Bronchial epithelial cell (primary cell): ENCODE data around the gene SMIM24. TPM values are rescaled to one million over a fixed set of nuclear protein-coding genes. Genes with fewer than 3 reads are reported as not detected.
"Not testable (repeated sequence)": the region's sequence is repeated elsewhere in the genome, so short reads cannot be mapped to it uniquely, and the experiment has no call there.

Experiments used
- DNase-seq: peaks from one replicate; pipeline ENCODE4 v3.0.0-alpha.2; 2010; ENCODE audit warnings: low read depth
- FAIRE-seq: peaks from 2 replicates; lab custom pipeline; 2011; peaks lifted over from hg19 to GRCh38; lab: Jason Lieb, UNC
- H3K27me3 ChIP-seq: 2 replicates; pipeline ENCODE4 v1.5.1; 2011; ENCODE audit warnings: low read length; ENCODE audit not compliant: control insufficient read depth, insufficient read depth
- H3K36me3 ChIP-seq: 2 replicates; pipeline ENCODE4 v1.5.1; 2011; ENCODE audit warnings: low read length; ENCODE audit not compliant: control insufficient read depth, insufficient read depth
- H3K4me3 ChIP-seq: 2 replicates; pipeline ENCODE4 v1.5.1; 2011; ENCODE audit warnings: mild to moderate bottlenecking, low read depth, low read length, control low read depth
- total RNA-seq: library from RNA; depleted of rRNA; stranded (reverse); fragments of >200 nt; gene quantifications from 2 replicates; pipeline ENCODE4 v1.2.1, GENCODE V29; 2014
- TF ChIP-seq, protein P1 (sequence below): IDR thresholded peaks from 2 replicates; pipeline ENCODE4 v1.5.1; 2011; ENCODE audit warnings: mild to moderate bottlenecking, moderate library complexity, low read length, control low read depth, inconsistent platforms; ENCODE audit not compliant: insufficient read depth, severe bottlenecking

Gene SMIM24
- total RNA-seq, 1 donor from 2014 or later, result not detected

DNA sequence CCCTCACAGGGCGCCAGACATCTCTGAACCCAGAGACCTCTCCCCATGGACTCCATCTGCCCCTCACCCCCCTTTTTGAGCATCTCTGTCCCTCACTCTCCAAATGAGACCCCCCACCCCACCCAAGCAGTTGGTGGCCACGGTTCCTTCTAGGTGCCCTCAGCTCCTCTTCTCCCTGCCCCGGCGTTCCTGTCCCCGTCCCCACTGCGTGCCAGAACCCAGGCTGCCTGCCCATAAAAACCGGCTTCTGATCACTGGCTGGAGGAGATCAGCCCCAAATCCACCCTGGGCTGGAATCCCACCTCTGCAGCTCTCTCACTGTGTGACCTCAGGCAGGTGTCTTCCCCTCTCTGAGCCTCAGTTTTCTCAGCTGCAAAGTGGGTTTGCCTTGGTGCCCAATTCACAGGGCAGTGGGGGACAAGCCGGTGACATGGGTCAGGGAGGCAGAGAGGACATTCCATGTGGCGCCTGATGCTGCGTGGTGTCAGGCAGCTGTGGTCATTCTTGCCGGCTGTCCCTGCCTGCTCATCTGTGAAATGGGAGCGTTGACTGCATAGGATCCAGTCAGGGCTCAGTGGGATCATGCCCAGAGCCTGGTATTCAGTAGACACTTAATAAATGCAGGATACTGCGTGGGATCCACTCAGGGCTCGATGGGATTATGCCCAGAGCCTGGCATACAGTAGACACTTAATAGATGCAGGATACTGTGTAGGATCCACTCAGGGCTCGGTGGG, 25.5 kb downstream of the SMIM24 start:
- FAIRE-seq (no peak), DNase-seq (no peak)
- TF ChIP-seq, protein P1, sequence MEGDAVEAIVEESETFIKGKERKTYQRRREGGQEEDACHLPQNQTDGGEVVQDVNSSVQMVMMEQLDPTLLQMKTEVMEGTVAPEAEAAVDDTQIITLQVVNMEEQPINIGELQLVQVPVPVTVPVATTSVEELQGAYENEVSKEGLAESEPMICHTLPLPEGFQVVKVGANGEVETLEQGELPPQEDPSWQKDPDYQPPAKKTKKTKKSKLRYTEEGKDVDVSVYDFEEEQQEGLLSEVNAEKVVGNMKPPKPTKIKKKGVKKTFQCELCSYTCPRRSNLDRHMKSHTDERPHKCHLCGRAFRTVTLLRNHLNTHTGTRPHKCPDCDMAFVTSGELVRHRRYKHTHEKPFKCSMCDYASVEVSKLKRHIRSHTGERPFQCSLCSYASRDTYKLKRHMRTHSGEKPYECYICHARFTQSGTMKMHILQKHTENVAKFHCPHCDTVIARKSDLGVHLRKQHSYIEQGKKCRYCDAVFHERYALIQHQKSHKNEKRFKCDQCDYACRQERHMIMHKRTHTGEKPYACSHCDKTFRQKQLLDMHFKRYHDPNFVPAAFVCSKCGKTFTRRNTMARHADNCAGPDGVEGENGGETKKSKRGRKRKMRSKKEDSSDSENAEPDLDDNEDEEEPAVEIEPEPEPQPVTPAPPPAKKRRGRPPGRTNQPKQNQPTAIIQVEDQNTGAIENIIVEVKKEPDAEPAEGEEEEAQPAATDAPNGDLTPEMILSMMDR, result no peak
- peaks cover 36% of the 10 kb centered on the region for H3K36me3 ChIP-seq
- H3K27me3 ChIP-seq, result no peaks in the 10 kb centered on the region
- no peak overlapping the region for H3K4me3 ChIP-seq

DNA sequence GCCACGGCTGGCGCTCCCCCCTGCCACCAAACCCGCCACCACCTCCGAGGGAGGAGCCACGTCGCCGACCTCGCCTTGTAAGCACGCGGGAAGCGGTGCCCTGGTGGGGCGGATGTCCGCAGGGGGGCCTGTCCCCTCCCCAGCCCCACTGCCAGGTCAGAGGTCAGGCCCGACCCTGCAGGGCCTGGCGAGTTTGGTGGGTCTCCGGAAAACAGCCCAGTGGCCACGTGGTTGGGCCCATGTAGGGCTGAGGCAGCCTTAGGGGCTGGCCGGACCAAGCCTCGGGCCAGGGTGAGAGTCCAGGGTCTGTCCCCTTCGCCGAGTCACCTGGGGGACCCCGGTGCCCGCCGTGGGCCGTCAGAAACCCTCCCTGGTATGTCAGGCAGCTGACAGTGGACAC, 26.5 kb downstream of the SMIM24 start:
- no peak overlapping the region for H3K4me3 ChIP-seq
- no peaks in the 10 kb centered on the region for H3K27me3 ChIP-seq
- H3K36me3 ChIP-seq, result peaks cover 38% of the 10 kb centered on the region
- FAIRE-seq (no peak), DNase-seq (no peak)
- TF ChIP-seq, protein P1, result no peak

DNA sequence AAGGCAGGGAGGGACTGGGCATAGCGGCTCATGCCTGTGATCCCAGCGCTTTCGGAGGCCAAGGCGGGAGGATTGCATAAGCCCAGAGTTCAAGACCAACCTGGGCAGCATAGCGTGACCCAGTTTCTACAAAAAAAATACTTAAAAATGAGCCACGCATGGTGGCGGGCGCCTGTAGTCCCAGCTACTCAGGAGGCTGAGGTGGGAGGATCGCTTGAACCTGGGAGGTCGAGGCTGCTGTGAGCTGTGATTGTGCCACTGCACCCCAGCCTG, 27.4 kb downstream of the SMIM24 start:
- not testable (repeated sequence) for DNase-seq, H3K4me3 ChIP-seq, H3K27me3 ChIP-seq, FAIRE-seq
- peaks cover 43% of the 10 kb centered on the region for H3K36me3 ChIP-seq

DNA sequence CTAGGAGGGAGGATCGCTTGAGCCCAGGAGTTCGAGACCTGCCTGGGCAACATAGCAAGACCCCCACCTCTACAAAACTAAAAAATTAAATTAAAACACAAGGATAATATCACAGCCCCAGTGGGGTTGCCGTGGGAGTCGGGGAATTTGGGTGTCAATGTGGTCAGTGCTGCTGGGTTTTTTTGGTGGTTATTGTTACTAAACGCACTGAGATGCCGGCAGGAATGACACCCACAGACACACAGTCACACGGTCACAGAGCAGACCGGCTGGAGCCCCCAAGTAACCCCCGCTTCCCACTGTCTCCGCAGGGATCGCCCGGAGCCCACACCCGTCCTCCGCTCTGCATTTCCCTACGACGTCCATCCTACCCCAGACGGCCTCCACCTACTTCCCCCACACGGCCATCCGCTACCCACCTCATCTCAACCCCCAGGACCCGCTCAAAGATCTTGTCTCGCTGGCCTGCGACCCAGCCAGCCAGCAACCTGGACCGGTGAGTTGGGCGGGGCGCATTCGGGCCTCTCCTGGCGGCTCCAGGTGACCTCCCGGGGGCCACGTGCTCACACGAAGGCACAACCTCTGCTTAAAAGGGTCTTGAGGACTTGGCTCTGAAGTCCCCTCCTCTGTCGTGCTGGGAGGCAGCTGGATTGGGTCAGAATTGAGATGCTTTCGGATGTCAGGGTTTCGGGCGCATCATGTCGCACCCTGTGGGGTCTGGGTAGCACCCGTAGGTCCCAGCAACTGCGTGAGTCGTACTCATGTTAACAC, 28.0 kb downstream of the SMIM24 start:
- Histone ChIP-seq H3K36me3 (peaks cover 44% of the 10 kb centered on the region), H3K27me3 (no peaks in the 10 kb centered on the region), H3K4me3 (no peak overlapping the region)
- TF ChIP-seq, protein P1, result no peak
- FAIRE-seq, result no peak
- no peak for DNase-seq

DNA sequence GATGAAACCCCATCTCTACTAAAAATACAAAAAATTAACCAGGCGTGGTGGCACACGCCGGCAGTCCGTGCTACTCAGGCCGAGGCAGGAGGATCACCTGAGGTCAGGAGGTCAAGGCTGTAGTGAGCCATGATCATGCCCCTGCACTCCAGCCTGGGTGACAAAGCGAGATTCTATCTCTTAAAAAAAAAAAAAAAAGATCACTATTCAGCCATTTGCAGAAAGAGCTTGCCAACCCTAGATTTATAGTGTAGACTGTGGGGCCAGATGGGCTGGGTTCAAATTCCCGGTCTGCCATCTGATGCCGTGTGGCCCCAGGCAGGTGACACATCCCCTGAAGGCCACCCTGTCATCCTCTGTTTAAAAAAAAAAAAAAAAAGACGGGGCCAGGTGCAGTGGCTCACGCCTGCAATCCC, 28.9 kb downstream of the SMIM24 start:
- peaks cover 37% of the 10 kb centered on the region for H3K36me3 ChIP-seq
- H3K4me3 ChIP-seq, result no peak overlapping the region
- DNase-seq (no peak), FAIRE-seq (no peak)
- H3K27me3 ChIP-seq, result no peaks in the 10 kb centered on the region
- TF ChIP-seq, protein P1, result no peak

GRCh38 chr19:3450796-3451411, 29.4 kb downstream of the SMIM24 start:
- H3K4me3 ChIP-seq, result no peak overlapping the region
- peak; percentile 95 for DNase-seq
- peaks cover 41% of the 10 kb centered on the region for H3K36me3 ChIP-seq
- TF ChIP-seq, protein P1, result no peak
- H3K27me3 ChIP-seq, result no peaks in the 10 kb centered on the region
- FAIRE-seq, result no peak
